Measurements from ENCODE around the gene NRF1.
A peak's percentile ranks its signal among the peaks of the same experiment; 100 is the strongest.
"Not testable (repeated sequence)": the region's sequence is repeated elsewhere in the genome, so short reads cannot be mapped to it uniquely, and the experiment has no call there.

NRF1 gene

DNA sequence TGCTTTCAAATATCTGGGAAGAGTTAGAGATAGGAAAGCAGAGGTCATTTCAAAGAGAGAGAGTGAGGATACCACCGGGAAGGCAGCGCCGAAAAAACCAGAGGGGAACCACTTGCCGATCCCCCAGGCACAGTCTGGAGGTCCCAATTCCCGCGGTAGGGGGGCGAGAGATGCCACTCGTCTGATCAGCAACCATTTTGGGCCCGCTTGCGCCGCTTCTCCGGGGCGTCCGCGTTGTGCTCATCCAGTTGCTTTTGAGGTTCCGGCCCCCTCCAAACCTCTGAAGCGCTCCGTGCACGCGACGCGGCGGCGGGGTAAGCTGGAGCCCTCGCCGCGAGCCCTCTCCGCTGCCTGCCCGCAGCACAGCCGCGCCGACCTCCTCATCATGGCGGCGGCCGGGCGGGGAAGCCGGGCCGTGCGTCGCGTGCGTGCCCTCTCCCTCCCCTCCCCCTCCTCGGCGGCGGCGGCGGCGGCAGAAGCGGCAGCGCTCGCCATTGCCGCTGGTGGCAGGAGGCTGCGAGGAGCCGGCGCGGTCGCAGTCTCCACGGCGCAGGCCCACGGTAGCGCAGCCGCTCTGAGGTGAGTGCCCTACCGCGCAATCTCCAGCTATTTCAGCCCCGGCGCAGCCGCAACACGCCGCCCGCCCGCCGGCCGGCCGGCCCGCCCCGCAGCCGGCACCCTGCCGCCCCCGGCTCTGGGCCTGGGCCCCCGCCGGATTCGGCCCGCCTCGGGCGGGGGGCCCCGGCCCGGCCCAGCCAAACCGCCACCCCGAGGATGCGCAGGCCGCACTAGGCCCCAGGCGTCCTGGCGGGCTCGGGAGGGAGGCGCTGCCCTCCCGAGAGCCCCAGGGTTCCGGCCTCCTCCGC, at the start of gene NRF1:
Gene NRF1 (plus strand): TSS at position 475 of the 866 bp plus-strand sequence. CDS start 45,632 bp downstream, outside the sequence.
- POLR2A ChIA-PET = interaction anchor here (0.6 to 1.3 kb wide), 3 partner anchors 26 to 393 kb away, joined by 3 read pairs; no protein-coding TSS in a partner anchor
- CTCF ChIA-PET = interaction anchor here (1.1 to 8.7 kb wide), 12 partner anchors 7 to 399 kb away, joined by 3 to 61 read pairs (median 6); no protein-coding TSS in a partner anchor
- peak within 1 kb of the TSS; percentile 81 for H3K4me3 ChIP-seq (ENCODE audit: low read depth, low read length)
- peak; percentile 19 for DNase-seq (ENCODE audit: low read depth, low spot score)
- TF ChIP-seq, protein P1, sequence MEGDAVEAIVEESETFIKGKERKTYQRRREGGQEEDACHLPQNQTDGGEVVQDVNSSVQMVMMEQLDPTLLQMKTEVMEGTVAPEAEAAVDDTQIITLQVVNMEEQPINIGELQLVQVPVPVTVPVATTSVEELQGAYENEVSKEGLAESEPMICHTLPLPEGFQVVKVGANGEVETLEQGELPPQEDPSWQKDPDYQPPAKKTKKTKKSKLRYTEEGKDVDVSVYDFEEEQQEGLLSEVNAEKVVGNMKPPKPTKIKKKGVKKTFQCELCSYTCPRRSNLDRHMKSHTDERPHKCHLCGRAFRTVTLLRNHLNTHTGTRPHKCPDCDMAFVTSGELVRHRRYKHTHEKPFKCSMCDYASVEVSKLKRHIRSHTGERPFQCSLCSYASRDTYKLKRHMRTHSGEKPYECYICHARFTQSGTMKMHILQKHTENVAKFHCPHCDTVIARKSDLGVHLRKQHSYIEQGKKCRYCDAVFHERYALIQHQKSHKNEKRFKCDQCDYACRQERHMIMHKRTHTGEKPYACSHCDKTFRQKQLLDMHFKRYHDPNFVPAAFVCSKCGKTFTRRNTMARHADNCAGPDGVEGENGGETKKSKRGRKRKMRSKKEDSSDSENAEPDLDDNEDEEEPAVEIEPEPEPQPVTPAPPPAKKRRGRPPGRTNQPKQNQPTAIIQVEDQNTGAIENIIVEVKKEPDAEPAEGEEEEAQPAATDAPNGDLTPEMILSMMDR (IDR thresholded peaks at IDR 0.05; ENCODE audit: insufficient read depth, low read length, missing control alignments) = peak; percentile 43

DNA sequence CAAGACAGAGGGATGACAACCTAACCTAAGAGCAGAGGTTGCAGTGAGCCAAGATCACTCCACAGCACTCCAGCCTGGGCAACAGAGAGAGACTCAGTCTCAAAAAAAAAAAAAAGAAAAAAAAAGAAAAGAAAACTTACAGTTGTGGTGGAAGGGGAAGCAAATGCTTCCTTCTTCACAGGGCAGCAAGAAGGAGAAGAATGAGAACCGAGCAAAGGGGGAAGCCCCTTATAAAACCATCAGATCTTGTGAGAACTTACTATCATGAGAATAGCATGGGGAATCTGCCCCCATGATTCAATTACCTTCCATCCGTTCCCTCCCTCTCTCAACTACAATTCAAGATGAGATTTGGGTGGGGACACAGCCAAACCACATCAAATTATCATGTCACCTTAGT, 45.2 kb upstream of the NRF1 start:
- H3K4me3 ChIP-seq (ENCODE audit: low read depth, low read length); POLR2A ChIA-PET; DNase-seq (ENCODE audit: low read depth, low spot score); CTCF ChIA-PET: not testable (repeated sequence)

DNA sequence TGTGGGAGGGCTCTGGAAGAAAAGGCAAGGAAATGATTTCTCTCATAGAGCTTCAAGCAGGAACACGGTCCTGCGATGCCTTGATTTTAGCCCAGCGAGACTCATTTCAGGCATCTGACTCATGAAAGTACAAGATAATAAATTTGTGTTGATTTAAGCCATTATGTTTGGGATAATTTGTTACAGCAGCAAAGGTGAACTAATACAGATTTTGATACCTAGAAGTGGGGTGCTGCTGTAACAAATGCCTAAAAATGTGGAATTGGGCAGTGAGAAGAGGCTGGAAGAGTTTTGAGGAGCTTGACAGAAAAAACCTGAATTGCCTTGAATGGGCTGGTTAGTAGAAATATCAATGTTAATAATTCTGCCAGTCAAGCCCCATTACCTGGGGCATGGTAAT, 44.1 kb upstream of the NRF1 start:
- TF ChIP-seq, protein P1 (IDR thresholded peaks at IDR 0.05; ENCODE audit: insufficient read depth, low read length, missing control alignments) = no peak
- ChIA-PET POLR2A (no interaction called here), CTCF (no interaction called here)
- no peak overlapping the region for H3K4me3 ChIP-seq (ENCODE audit: low read depth, low read length)
- no peak for DNase-seq (ENCODE audit: low read depth, low spot score)

DNA sequence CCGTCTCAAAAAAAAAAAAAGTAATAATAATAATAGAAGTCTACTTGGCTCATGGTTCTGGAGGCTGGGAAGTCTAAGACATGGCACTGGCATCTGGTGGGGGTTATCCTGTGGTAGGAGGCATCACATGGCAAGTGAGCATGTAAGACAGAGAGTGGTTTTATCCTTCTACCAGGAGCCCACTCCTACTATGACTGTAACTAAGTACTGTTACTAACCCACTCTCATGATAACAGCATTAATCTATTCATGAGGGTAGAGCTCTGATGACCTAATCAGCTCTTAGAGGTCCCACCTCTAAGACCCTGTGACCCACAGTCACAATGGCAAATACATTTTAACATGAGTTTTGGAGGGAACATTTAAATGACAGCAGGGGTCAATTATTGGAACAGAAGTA, 43.3 kb upstream of the NRF1 start:
- ChIA-PET CTCF (interaction anchor here (0.6 to 0.8 kb wide), 2 partner anchors 46 to 201 kb away, joined by 3 to 5 read pairs; no protein-coding TSS in a partner anchor), POLR2A (no interaction called here)
- DNase-seq (ENCODE audit: low read depth, low spot score) = no peak
- TF ChIP-seq, protein P1 (IDR thresholded peaks at IDR 0.05; ENCODE audit: insufficient read depth, low read length, missing control alignments) = no peak
- H3K4me3 ChIP-seq (ENCODE audit: low read depth, low read length) = no peak overlapping the region

DNA sequence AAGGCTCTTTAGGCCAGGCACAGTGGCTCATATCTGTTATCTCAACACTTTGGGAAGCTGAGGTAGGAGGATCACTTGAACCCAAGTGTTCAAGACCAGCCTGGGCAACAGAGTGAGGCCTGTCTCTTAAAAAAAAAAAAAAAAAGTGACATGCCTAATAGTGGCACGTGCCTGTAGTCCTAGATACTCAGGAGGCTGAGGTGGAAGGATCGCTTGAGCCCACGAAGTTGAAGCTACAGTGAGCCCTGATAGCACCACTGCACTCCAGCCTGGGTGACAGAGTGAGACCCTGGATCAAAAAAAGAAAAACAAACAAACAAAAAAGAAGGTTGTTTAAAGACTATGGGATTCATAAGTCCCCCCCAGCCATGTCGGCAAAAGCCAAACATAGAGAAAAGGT, 42.2 kb upstream of the NRF1 start:
- no peak for DNase-seq (ENCODE audit: low read depth, low spot score)
- no peak overlapping the region for H3K4me3 ChIP-seq (ENCODE audit: low read depth, low read length)
- POLR2A ChIA-PET = no interaction called here
- TF ChIP-seq, protein P1 (IDR thresholded peaks at IDR 0.05; ENCODE audit: insufficient read depth, low read length, missing control alignments) = no peak
- CTCF ChIA-PET = interaction anchor here (1.1 kb wide), 1 partner anchor 16 kb away, joined by 3 read pairs; no protein-coding TSS in a partner anchor

DNA sequence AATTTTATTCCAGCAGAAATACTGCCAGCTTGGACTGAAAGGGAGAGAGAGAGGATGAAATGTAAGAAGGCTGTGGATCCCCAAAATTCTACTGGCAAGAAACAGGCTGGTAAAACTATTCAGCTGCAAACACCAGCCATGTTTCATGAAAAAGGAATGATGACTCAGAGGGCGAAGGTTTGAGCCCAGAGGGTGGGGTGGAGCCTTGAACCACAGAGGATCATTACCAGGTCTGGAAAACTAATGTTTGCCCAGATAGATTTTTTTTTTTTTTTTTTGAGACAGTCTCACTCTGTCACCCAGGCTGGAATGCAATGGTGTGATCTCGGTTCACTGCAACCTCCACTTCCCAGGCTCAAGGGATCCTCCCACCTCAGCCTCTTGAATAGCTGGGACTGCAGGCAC, 41.7 kb upstream of the NRF1 start:
- ChIA-PET CTCF (interaction anchor here (1.1 kb wide), 1 partner anchor 16 kb away, joined by 3 read pairs; no protein-coding TSS in a partner anchor), POLR2A (interaction anchor here (0.7 kb wide), 1 partner anchor 35 kb away, joined by 4 read pairs; no protein-coding TSS in a partner anchor)
- TF ChIP-seq, protein P1 (IDR thresholded peaks at IDR 0.05; ENCODE audit: insufficient read depth, low read length, missing control alignments) = no peak
- H3K4me3 ChIP-seq (ENCODE audit: low read depth, low read length) = no peak overlapping the region
- peak; percentile 53 for DNase-seq (ENCODE audit: low read depth, low spot score)

Measured in AG04449 (cell line).